Measurements from ENCODE around the gene MAFF.

DNA sequence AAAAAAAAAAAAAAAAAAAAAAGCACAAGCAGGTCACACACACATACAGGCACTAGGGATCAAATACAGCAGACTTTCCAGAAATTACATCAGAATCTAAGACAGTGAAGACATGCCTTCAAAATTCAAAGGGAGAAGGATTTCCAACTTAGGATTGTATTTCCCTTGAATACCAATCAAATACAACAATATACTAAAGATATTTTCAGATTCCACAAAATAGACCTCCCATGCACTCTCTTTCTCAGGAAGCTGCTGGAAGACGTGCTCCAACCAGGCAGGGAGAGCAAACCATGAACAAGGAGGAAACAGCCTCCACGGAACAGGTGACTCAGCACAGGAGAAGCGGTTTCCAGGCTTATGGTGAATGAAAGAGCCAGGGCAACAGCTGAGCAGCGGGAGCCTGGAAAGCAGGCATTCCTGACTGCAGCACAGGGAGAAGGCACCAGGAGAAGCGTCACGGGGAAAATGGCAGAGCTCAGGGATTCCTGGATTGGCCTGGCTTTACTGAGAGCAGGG, 39.0 kb downstream of the MAFF start:
- TF ChIP-seq, protein P1, sequence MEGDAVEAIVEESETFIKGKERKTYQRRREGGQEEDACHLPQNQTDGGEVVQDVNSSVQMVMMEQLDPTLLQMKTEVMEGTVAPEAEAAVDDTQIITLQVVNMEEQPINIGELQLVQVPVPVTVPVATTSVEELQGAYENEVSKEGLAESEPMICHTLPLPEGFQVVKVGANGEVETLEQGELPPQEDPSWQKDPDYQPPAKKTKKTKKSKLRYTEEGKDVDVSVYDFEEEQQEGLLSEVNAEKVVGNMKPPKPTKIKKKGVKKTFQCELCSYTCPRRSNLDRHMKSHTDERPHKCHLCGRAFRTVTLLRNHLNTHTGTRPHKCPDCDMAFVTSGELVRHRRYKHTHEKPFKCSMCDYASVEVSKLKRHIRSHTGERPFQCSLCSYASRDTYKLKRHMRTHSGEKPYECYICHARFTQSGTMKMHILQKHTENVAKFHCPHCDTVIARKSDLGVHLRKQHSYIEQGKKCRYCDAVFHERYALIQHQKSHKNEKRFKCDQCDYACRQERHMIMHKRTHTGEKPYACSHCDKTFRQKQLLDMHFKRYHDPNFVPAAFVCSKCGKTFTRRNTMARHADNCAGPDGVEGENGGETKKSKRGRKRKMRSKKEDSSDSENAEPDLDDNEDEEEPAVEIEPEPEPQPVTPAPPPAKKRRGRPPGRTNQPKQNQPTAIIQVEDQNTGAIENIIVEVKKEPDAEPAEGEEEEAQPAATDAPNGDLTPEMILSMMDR (conservative IDR thresholded peaks at IDR 0.05 in 1 of 2, IDR thresholded peaks at IDR 0.05 in 1 of 2; ENCODE audit: low read depth in 1 of 2, low read length in 2 of 2): no peak
- TF ChIP-seq EZH2 (IDR thresholded peaks at IDR 0.05; ENCODE audit: low read length, missing control alignments): no peak

All from fibroblast of lung (primary cell).